OCI-LY7 (cell line): Measurements from ENCODE around the gene THSD7B. TPM values are rescaled to one million over a fixed set of nuclear protein-coding genes. Genes with fewer than 3 reads are reported as not detected.

Experiments used
- BruUV-seq: library from RNA; stranded (reverse); fragments of 400-500 nt; replicated peaks from 2 replicates; lab custom pipeline; 2021; lab: Mats Ljungman, UMichigan
- CTCF ChIA-PET: fragments of 300-600 bp; sonication (Branson Sonifier 250); formaldehyde crosslinking; loops from one replicate; lab custom pipeline; 2022; ENCODE audit warnings: antibody characterized with exemption; ENCODE audit not compliant: unreplicated experiment; lab: Charles Lee
- POLR2A ChIA-PET: fragments of 300-600 bp; sonication (Branson Sonifier 250); formaldehyde crosslinking; loops from one replicate; lab custom pipeline; 2022; ENCODE audit warnings: antibody characterized with exemption; lab: Charles Lee
- DNase-seq: peaks from one replicate; pipeline ENCODE4 v3.0.0-alpha.2; 2015; ENCODE audit warnings: low spot score
- H2AFZ ChIP-seq: fragments of 200-600 bp; sonication (generic), shearing (Covaris generic); 2 replicates; pipeline ENCODE4 v1.6.1; 2014; ENCODE audit warnings: mild to moderate bottlenecking, antibody characterized with exemption, low read length, moderate library complexity
- H3K27ac ChIP-seq: fragments of 200-600 bp; sonication (generic); 2 replicates; pipeline ENCODE4 v1.5.1; 2014; ENCODE audit warnings: mixed run types, low read depth, mild to moderate bottlenecking, moderate library complexity, low read length, inconsistent platforms; ENCODE audit not compliant: poor library complexity, severe bottlenecking
- H3K36me3 ChIP-seq: fragments of 200-600 bp; sonication (generic); 2 replicates; pipeline ENCODE4 v1.6.1; 2014; ENCODE audit warnings: mild to moderate bottlenecking, antibody characterized with exemption, low read length, moderate library complexity, mixed read lengths; ENCODE audit not compliant: insufficient read depth
- H3K4me1 ChIP-seq: fragments of 200-600 bp; sonication (generic); 2 replicates; pipeline ENCODE4 v1.5.1; 2014; ENCODE audit warnings: mild to moderate bottlenecking, low read length; ENCODE audit not compliant: insufficient read depth, poor library complexity, severe bottlenecking
- H3K4me2 ChIP-seq: fragments of 200-600 bp; sonication (generic); 2 replicates; pipeline ENCODE4 v1.6.1; 2014; ENCODE audit warnings: mild to moderate bottlenecking, low read length
- H3K4me3 ChIP-seq: fragments of 200-600 bp; sonication (generic); 2 replicates; pipeline ENCODE4 v1.5.1; 2014; ENCODE audit warnings: mild to moderate bottlenecking, low read depth, low read length; ENCODE audit not compliant: poor library complexity, severe bottlenecking
- H3K79me2 ChIP-seq: fragments of 200-600 bp; sonication (generic); 2 replicates; pipeline ENCODE4 v1.6.1; 2016; ENCODE audit warnings: low read depth, mild to moderate bottlenecking, low read length, moderate library complexity, mixed read lengths; ENCODE audit not compliant: insufficient read depth
- H3K9me2 ChIP-seq: fragments of 200-600 bp; sonication (generic); 2 replicates; pipeline ENCODE4 v1.6.1; 2016; ENCODE audit warnings: mild to moderate bottlenecking, low read length, mixed read lengths; ENCODE audit not compliant: insufficient read depth
- H3K9me3 ChIP-seq: fragments of 200-600 bp; sonication (generic); 2 replicates; pipeline ENCODE4 v1.6.1; 2014; ENCODE audit warnings: mild to moderate bottlenecking, mixed run types, low read length, mixed read lengths
- H4K20me1 ChIP-seq: fragments of 200-600 bp; sonication (generic); 2 replicates; pipeline ENCODE4 v1.6.1; 2014; ENCODE audit warnings: mild to moderate bottlenecking, antibody characterized with exemption, low read length, moderate library complexity, mixed read lengths; ENCODE audit not compliant: insufficient read depth
- CTCF ChIP-seq: fragments of 200-600 bp; sonication (generic); conservative IDR thresholded peaks from 2 replicates; pipeline ENCODE4 v1.5.1; 2014; ENCODE audit warnings: mild to moderate bottlenecking, antibody characterized with exemption, low read length, moderate library complexity, mixed read lengths
- EZH2phosphoT487 ChIP-seq: fragments of 200-600 bp; sonication (generic); IDR thresholded peaks from 2 replicates; pipeline ENCODE4 v1.6.1; 2018; ENCODE audit warnings: low read depth, borderline replicate concordance, mild to moderate bottlenecking, mixed run types, antibody characterized with exemption, low read length, moderate library complexity, mixed read lengths
- intact Hi-C: fragments of 100-400 bp; cut with micrococcal nuclease; formaldehyde crosslinking; loops from one replicate; pipeline ENCODE4 v1.10.0; 2022; ENCODE audit not compliant: unreplicated experiment
- total RNA-seq, 2 experiments: library from RNA; depleted of rRNA in 1 of 2; stranded (reverse); fragments of >200 nt in 1 of 2; shearing (Covaris generic) in 1 of 2; gene quantifications; 2 replicates each; pipeline ENCODE4 v1.2.3, GENCODE V29; 2014 to 2022

The THSD7B gene
- total RNA-seq, 2 experiments from 2014 or later = 1.8 TPM

DNA sequence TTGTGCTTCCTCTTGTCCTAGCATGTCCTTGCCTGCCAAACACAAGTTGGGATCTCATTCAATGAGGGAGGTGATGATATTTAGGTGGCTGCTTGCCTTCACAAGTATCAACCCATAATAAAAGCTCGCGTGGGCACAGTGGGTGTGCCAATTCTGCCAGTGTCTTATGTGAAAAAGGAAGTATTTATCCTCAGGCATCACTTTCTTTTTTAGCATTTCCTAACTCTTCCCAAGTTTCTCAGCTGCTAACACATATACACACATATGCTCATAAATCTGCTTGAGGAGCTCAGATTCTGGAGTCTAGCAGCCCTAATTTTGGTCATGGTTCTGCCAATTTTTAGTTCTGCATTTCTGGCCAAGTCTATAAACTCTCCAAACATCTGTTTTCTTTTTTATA, 879.4 kb downstream of the THSD7B start:
- TF ChIP-seq CTCF = no peak
- TF ChIP-seq EZH2phosphoT487 = no peak
- CTCF ChIA-PET = no interaction called here
- Histone ChIP-seq H3K36me3 (no peaks in the 10 kb centered on the region), H3K9me3 (no peaks in the 10 kb centered on the region), H3K79me2 (no peaks in the 10 kb centered on the region), H3K27ac (no peak overlapping the region), H2AFZ (no peak overlapping the region), H3K9me2 (no peaks in the 10 kb centered on the region), H4K20me1 (no peaks in the 10 kb centered on the region), H3K4me2 (no peak overlapping the region), H3K4me1 (no peaks in the 10 kb centered on the region), H3K4me3 (no peak overlapping the region)
- POLR2A ChIA-PET = interaction anchor here (0.6 kb wide), 1 partner anchor 196 kb away, joined by 3 read pairs; no protein-coding TSS in a partner anchor
- no TSS peak for BruUV-seq
- intact Hi-C loops = no loop called here
- no peak for DNase-seq

- H3K9me3 ChIP-seq = no peaks in the 10 kb centered on the region
- no peak overlapping the region for H3K27ac ChIP-seq
- POLR2A ChIA-PET = no interaction called here
- no peaks in the 10 kb centered on the region for H3K36me3 ChIP-seq
- intact Hi-C loops = loop anchor here (10.0 kb wide), 1 partner anchor 189 kb away; no protein-coding TSS in a partner anchor
- no peak for DNase-seq
- H3K4me2 ChIP-seq = no peak overlapping the region
- CTCF ChIA-PET = no interaction called here
- H3K4me1 ChIP-seq = no peaks in the 10 kb centered on the region
- no peak overlapping the region for H2AFZ ChIP-seq
- H3K9me2 ChIP-seq = no peaks in the 10 kb centered on the region
- H3K79me2 ChIP-seq = no peaks in the 10 kb centered on the region
- H3K4me3 ChIP-seq = no peak overlapping the region
- TF ChIP-seq EZH2phosphoT487 (no peak), CTCF (no peak)
- no TSS peak for BruUV-seq
- H4K20me1 ChIP-seq = no peaks in the 10 kb centered on the region
Observed at GRCh38 chr2:137654046-137654445, 888.7 kb downstream of the THSD7B start.

DNA sequence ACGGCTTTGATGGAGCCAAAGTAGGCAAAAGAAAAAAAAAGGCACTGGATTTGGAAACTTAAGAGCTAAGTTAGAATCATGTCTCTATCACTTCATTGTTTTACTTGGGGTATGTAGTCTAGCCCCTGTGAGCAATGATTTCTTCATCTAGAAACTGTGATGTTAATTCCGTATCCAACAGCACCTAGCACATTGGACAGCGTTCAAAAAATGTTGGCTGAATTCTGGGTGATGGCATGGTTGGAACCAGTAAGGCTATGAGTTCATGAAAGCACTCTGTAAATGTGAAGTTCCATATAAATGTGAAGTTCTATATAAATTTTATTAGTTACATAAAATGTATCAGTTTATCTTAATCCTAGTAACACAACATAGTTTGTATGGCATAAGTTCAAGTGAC, 890.5 kb downstream of the THSD7B start:
- POLR2A ChIA-PET = no interaction called here
- H3K36me3 ChIP-seq = no peaks in the 10 kb centered on the region
- H3K4me2 ChIP-seq = no peak overlapping the region
- CTCF ChIA-PET = no interaction called here
- no peak overlapping the region for H2AFZ ChIP-seq
- no peaks in the 10 kb centered on the region for H3K79me2 ChIP-seq
- no peak for DNase-seq
- no peak overlapping the region for H3K4me3 ChIP-seq
- no peaks in the 10 kb centered on the region for H3K4me1 ChIP-seq
- no peak overlapping the region for H3K27ac ChIP-seq
- H3K9me3 ChIP-seq = no peaks in the 10 kb centered on the region
- intact Hi-C loops = loop anchor here (10.0 kb wide), 1 partner anchor 191 kb away; no protein-coding TSS in a partner anchor
- H4K20me1 ChIP-seq = no peaks in the 10 kb centered on the region
- no TSS peak for BruUV-seq
- no peaks in the 10 kb centered on the region for H3K9me2 ChIP-seq
- TF ChIP-seq EZH2phosphoT487 = no peak
- no peak for TF ChIP-seq CTCF
